PFSK-1 (cell line): Measurements from ENCODE around the gene MRTFA.

Source experiments
- POLR2AphosphoS5 ChIP-seq: IDR thresholded peaks from 2 replicates; pipeline ENCODE4 v1.6.1; 2012; ENCODE audit warnings: low read depth, mild to moderate bottlenecking, control low read depth, low read length, moderate library complexity
- SIN3A ChIP-seq: IDR thresholded peaks from 2 replicates; pipeline ENCODE4 v1.6.1; 2012; ENCODE audit warnings: mild to moderate bottlenecking, low read length, moderate library complexity, borderline replicate concordance; ENCODE audit not compliant: insufficient read depth
- TAF1 ChIP-seq: IDR thresholded peaks from 2 replicates; pipeline ENCODE4 v1.6.1; 2012; ENCODE audit warnings: low read length, control low read depth, borderline replicate concordance; ENCODE audit not compliant: insufficient read depth
- TF ChIP-seq, protein P1 (sequence below), 2 experiments: IDR thresholded peaks; 2 replicates each; pipeline versions ENCODE4 v1.6.1 to v1.8.0; 2011 to 2012; ENCODE audit warnings: low read depth in 2 of 2, low read length in 2 of 2, control low read depth in 1 of 2, inconsistent platforms in 1 of 2, mild to moderate bottlenecking in 1 of 2, moderate library complexity in 1 of 2; ENCODE audit not compliant: insufficient read depth in 1 of 2

DNA sequence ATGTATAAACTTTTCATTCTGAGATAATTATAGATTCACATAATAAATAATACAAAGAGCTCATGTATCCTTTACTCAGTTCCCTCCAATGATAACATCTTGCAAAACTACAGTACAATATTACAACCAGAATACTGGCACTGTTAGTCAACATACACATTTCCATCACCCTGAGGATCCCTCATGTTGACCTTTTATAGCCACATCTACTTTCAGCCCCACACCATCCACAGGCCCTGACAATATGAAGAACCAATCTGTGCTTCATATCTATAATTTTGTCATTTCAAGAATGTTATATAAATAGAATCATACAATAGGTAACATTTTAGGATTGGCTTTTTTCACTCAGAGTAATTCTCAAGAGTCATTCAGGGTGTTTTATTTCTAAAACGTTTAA, 115.5 kb downstream of the MRTFA start:
- TF ChIP-seq, protein P1, sequence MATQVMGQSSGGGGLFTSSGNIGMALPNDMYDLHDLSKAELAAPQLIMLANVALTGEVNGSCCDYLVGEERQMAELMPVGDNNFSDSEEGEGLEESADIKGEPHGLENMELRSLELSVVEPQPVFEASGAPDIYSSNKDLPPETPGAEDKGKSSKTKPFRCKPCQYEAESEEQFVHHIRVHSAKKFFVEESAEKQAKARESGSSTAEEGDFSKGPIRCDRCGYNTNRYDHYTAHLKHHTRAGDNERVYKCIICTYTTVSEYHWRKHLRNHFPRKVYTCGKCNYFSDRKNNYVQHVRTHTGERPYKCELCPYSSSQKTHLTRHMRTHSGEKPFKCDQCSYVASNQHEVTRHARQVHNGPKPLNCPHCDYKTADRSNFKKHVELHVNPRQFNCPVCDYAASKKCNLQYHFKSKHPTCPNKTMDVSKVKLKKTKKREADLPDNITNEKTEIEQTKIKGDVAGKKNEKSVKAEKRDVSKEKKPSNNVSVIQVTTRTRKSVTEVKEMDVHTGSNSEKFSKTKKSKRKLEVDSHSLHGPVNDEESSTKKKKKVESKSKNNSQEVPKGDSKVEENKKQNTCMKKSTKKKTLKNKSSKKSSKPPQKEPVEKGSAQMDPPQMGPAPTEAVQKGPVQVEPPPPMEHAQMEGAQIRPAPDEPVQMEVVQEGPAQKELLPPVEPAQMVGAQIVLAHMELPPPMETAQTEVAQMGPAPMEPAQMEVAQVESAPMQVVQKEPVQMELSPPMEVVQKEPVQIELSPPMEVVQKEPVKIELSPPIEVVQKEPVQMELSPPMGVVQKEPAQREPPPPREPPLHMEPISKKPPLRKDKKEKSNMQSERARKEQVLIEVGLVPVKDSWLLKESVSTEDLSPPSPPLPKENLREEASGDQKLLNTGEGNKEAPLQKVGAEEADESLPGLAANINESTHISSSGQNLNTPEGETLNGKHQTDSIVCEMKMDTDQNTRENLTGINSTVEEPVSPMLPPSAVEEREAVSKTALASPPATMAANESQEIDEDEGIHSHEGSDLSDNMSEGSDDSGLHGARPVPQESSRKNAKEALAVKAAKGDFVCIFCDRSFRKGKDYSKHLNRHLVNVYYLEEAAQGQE (IDR thresholded peaks at IDR 0.05; ENCODE audit: insufficient read depth in 1 of 2, low read depth in 2 of 2, low read length in 2 of 2): no peak
- TF ChIP-seq POLR2AphosphoS5 (no peak), TAF1 (no peak), SIN3A (no peak)
